HG02571 (cell line): ENCODE results near the gene CHPF2.

ENCODE experiments used
- ATAC-seq: cut with Tn5 transposase; IDR thresholded peaks from one replicate; pipeline ENCODE4 v1.9.1; 2021; ENCODE audit warnings: mild to moderate bottlenecking, moderate library complexity; ENCODE audit not compliant: unreplicated experiment

The CHPF2 gene

DNA sequence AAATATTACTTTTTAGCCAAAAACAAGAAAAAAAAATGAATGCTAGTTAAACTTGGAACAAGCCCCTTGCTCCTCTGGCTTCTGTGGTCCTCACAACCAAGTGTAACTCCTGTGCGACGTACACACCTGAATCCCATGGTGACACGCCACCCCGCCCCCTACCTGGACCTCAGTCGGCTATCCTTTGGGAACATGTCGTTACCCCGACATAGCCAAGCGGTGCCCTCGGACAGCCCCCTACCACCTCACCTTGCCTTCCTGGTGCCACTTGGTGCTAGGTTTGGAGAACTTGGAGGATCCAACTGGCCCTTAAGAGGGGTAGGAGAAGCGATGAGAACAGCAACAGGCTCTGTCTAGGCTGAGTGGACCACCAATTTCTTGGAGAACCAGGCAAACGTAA is 28.2 kb downstream of the CHPF2 start:
- no peak for ATAC-seq

DNA sequence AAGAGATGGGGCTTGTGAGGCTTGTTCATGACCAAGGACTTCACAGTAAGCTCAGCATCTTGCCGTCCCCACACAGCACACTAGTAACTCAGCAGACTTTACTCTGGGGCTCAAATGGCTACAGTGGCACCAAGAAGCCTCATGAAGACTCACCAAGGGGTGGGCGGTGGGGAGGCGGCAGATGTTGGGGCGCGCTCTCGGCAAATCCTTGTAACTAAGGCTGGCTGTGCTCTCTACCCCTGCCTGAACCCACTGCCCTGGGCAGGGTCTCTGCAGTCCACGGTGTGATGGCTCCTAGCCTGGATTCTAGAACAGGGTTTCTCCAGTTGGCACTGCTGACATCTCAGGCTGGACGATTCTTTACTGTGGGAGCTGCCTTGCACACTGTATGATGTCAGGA is 28.6 kb downstream of the CHPF2 start:
- no peak for ATAC-seq

DNA sequence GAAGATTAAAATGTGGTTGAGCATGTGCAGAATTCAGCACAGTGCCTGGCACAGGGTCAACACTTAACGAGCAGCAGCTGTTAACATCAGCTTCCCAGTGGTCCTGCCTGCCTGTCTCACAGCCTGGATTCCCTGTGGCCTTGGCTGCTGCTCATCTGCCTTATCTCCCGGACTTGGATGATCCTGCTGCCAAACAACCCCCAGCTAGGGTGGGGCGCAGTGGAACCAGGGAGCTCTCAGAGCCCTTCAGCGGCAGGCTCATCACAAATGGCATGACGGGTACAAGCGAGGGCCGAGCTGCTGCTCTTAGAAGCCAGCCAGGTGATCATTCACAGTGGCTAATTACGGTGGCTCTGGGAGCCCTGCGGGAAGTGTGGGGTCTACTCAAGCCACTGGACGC is 29.2 kb downstream of the CHPF2 start:
- no peak for ATAC-seq

DNA sequence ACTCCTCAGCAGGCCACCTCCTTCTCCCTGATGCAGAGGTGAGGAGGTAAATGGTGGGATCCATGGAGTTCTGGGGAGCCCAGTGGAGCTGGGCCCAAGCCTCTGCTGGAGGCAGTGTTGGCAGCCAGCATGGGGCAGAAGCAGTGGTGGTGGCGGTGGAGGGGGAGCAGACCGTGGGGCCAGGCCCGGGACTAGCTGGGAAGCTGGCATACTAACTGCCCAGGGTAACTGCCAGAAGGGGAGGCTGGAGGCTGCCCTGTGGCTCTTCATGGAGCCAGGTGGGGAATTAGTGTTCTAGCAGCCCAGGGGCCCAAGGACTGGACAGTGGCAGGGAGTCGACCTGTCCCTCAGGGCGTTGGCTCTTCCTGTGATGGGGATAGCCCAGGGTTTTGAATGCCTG is 32.3 kb downstream of the CHPF2 start:
- ATAC-seq: no peak

DNA sequence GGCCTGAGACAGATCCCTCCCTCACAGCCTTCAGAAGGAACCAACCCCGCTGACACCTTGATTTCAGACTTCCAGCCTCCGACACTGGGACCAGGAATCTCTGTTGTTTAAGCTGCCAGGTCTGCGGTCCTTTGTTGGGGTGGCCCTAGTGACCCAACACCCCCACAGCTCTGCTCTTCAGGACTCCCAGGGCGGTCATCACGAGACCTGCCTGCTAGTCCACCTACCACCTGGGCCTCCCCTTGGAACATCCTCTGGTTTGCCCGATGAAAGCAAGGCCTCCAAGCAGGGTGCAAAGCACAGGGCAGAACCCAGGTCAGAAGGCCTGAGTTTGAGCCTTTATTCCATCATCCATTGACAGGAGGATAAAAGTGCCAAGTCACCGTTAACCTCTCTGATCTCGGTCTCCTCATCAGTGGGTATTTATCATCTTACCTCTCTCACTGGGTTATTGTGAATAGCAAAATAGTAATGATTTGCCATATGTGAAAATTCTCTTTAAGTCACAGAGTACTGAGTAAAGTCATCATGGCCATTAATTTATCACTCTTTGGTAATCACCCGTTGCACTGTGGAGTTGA is 33.2 kb downstream of the CHPF2 start:
- no peak for ATAC-seq

DNA sequence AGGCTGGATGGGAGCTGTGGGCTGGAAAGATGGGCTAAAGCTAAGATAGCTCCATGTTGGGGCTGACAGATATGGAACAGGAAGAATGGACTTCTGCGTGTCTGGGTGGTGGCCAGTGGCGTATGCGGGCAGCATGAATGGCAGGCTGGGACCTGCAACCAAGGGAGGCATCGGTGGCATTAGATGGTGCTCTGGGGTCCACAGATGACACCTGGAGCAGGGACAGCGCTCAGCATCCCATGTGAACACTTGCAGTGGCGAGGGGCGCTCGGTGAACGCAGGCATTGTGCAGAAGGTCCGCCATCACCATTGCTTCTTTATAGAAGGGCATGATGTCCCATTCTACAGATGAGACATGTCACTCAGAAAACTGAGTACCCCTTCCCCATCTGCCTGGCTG is 37.2 kb downstream of the CHPF2 start:
- no peak for ATAC-seq

DNA sequence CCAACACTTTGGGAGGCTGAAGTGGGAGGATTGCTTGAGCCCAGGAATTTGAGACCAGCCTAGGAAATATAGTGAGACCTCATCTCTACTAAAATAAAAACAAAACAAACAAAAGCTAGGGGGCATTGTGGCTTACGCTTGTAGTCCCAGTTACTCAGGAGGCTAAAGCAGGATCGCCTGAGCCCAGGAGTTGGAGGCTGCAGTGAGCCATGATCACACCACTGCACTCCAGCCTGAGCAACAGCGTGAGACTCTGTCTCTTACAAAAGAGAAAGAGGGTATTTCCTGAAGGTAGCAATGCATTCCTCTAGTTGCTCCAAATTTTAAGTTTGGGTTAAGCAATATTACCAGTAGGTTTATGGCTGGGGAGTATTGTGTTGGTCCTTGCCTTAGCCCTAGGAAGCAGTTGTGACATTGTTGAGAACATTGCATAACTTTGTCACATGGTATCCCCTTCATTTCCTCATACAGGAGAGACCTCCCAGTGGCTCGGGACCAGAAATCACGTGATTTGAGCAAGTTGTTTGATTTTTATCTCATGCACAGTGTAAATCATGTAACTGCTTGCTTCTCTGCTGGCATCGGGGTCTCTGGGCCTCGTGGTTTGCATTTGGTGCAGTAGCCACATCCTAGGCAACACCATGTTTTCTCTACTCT is 39.5 kb downstream of the CHPF2 start:
- ATAC-seq: no peak

DNA sequence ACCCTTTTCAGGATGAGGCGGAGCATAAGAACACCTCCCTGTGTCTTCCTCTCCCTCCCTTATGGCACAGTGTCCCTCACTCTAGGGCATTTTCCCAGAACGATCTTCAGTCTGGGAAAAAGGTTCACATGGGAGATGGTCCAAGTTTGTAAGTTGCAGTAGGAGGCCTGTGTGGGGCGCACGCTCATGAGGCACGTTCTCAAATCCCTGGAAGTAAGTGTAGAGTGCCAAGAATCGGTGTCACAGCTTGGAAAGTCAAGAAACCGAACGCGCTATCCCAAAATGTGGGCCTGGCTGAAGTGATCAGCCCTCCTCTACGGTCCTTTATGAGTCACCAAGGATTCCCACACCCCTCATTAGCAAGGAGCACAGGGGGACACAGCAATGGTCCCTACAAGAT is 40.1 kb downstream of the CHPF2 start:
- no peak for ATAC-seq

DNA sequence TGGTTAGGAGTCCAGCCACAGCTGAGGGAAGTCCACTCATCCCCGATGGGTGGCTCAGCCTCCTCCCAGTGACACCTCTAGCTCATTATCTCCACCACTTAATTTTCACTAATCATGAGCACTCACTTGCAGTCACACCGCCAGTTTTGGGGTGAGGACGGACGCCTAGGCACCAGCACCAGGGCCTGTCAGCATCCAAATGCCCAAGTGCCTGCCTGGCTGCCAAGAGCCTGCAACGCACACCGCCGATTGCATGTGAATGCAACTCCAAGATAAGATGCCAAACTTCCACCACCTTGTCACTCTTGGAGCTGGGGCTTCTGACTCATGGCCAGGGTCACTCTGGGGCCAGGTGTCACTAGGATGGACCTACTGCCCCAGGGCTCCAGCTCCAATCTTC is 40.6 kb downstream of the CHPF2 start:
- no peak for ATAC-seq

DNA sequence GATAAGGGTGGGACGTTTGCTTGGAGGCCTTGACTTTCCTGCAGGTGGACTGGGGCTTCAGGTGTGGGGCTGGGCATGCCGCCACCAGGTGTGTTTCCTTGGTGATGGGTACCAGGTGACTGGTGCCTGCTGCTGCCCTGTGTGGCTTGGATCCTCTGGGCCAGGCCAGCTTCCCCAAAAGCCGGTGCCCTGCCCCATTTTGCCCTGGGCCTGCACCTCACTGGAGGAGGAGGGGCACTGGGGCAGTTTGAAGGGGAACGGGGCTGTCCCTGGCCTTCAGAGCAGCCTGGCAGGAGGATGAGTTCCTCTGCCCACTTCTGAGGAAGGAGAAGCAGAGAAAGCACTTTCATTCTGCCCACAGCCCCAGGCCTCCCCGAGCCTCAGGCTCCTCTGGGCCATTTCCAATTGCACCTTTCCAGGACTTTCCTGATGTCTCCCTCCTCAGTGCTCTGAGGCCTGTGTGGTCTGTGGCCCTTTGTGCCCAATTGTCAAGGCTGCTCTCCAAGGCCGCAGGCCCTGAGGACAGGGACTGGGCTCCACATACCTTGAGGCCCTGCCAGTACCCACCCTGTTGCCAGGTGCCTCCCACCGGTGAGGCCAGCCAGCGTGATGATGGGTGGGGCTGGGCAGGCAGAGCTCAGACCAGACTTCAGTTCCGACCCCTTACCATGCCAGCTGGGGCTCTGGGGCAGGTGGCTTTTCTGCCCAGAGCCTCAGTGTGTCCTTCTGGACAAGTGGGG is 41.5 kb downstream of the CHPF2 start:
- ATAC-seq: no peak

DNA sequence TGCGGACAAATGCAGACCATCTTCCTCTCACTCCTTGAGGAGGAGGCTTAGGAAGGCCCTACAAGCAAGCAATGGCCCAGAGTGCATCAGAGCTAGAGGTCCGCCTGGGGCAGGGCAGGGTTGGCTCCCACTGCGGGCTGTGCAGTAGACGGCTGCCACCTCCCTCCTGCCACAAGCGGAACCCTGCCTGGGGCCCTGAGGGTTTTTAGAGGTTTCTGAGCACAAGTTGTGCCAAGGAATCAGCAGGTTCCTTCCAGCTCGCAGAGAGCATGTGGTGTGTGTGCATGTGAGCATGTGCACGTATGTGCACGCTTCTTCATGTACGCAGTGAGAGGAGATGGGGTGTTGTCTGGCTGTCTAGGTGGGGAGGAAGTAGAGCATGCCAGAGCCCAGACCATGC is 42.1 kb downstream of the CHPF2 start:
- ATAC-seq: no peak

DNA sequence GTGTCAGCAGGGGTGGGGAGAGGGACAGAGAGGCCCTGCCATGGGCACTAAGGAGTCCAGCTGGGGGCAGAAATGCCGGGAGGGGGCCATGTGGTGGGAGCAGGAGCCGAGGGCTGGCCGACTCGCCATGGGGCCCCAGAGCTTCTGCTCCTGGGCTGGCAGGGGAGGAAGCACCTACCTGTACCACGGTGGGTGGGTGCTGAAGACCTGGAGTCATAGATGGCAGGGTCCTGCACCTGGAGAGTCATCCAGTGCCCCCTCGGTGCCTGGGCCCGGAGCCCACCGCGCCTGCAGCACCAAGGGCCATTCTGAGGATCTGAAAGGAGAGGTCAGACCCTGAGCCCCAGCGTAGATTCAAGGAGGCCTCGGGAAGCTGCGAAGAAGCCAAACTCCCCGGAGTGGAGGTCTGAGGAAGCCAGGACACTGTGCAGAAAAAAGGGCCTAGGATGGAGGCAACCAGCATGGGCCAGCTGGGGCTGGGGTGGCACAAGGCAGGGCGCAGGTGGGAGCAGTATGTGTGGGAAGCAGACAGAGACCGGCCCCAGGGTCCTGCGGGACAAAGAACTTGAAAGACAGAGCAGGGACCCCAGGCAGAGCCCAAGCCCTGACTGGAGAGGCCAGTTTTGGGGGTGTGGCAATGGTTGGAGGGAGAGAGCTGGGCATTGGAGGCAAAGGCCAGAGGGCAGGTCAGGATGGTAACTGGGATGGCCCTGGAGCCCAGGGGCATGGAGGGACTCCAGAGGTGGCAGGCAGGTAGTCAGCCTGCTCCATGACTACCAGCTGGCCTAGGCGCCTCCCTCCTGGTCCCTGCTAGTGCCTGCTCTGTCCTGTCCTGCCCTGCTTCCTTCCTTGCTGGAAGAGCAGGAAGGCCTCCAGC is 42.9 kb downstream of the CHPF2 start:
- no peak for ATAC-seq

DNA sequence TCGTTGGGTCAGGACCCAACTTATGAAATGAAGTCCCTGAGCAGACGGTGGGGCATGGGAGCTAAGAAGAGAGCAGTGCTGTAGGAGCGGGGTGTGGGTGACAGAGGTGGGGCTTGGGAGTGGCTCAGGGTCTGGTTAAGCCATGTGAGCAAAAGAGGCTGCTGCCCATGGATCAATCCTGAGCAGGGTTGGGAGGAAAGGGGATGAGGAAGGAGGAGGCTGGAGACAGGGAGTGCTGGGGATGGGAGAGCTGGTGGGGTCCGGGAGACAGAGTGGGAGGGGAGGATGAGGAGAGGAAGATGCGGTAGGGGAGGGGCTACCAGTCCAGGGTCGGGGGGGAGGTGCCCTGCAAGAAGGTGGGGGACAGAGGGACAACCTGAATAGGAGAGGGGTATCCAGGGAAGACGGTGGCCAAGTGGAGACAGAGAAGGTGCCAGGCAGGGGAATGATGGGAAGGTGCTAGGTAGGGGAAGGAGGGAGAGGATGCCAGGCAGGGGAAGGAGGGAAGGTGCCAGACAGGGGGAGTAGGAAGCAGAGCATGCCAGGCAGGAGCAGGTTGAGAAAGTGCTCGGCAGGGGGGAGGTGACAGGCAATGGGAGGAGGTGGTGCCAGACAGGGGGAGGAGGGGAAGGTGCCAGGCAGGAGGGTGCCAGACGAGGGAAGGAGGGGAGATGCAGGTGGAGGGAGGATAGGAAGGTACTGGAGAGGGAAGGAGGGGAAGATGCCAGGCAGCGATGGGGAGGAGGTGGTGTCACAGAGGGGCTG is 43.7 kb downstream of the CHPF2 start:
- ATAC-seq: no peak

DNA sequence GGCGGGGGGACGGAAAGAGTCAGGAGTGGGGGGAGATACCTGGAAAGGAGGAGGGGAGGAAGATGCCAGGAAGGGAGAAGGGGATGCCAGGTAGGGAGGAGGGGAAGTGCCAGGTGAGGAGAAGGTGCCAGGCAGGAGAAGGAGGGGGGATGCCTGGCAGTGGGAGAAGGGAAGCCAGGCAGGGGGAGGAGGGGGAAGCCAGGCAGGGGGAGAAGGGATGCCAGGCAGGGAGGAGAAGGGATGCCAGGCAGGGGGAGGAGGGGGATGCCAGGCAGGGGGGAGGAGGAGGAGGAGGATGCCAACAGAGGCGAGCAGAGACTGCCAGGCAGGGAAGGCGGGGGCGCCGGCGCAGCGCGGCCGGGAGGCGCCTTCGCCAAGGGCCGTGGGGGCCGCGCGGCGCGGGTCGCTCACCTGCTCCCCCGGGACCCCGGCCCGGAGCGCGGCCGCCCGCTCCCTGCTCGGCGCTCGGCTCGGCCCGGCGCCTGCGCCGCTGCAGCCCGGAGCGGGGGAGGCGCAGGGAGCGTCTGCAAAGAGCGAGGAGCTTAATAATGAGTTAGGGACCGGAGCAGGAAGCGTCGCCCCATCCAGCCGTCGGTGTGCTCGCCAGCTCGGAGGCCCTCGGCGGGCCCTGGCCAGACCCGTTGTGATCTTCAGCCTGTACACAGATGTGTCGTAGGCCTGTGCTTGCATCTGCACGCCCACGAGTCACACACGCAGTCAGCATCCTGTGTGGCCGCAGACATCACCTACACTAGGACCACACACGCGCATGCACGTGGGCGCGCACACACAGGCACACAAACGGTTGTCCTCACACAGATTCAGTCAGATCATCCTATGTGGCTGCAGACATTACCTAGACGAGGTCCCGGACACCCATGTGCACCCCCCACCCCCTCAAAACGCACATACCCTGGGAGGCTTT is 44.6 kb downstream of the CHPF2 start:
- no peak for ATAC-seq

DNA sequence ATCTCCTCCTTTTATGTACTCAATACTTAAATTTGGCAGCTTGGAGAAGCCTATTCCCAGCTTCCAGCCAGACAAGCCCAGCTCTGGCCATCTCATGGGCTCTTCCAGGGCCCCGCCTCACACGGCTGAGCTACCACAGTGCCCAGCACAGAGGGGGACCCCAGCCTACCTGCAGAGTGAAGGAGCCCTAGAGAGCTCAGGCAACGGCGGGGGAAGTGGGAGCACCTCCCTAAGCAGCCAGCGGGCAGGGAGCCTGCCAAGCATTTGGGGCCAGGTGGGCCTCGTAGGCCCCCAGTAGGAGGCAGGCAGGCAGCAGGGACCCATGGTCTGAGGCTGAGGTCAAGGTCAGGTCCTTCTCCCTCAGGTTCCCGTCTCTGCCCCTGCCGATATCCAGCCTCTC is 45.3 kb downstream of the CHPF2 start:
- ATAC-seq: no peak

DNA sequence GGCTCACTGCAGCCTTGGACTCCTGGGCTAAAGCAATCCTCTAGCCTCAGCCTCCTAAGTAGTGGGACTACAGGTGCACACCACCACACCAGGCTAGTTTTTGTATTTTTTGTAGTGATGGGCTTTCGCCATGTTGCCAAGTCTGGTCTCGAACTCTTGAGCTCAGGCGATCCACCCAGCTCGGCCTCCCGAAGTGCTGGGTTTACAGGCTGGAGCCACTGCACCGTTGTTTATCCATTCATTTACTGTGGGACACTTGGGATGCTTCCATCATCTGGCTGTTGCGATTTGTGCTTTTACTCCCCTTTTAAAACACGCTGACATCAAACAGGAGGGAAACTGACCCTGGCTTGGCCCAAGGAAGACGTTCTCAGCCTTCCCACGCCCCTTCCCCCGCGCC is 46.7 kb downstream of the CHPF2 start:
- ATAC-seq: no peak

DNA sequence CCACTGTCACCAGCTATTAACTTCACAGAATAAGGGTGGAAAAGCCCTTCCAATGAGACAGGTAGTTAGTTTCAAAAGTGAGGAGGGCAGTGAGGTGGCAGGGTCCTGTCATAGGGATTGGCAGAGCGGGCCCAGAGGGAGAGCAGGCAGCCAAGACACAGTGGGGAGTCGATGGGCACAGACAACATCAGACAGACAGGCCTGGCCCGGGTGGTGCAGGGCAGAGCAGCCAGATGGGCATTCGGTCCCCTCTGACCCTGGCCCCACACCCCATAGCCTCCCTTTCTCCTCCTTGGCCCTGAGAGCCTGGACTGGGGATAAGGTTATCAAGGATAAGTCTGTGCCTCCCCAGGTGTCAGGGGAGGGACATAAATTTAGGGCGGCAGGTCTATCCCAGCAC is 47.6 kb downstream of the CHPF2 start:
- no peak for ATAC-seq

DNA sequence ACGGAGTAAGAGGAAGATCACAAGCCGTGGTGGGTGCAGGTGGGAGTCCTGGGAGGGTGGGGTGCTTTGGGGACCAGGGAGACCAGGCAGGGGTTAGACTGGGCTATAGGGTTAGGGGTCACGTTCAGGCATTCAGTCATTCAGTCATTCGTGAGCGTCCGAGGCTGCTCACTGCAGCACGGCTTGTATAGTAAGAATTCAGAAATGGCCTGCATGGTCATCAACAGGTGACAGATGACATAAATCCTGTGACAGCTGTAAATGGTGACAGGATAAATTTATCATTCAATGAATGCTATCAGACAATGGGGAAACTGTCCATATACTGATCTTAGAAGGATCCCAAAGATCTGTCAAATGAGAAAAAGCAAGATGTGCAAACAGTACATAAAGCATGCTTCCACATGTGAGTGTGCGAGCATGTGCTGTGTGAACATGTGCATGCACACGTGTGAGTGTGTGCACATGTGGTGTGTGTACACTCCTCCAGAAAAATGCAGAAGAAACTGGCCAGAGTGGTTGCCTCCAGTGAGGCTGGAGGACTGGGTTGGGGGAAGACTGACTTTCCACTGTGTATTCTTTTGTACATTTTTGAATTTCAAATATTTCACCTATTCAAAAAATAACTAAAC is 48.2 kb downstream of the CHPF2 start:
- ATAC-seq: no peak

DNA sequence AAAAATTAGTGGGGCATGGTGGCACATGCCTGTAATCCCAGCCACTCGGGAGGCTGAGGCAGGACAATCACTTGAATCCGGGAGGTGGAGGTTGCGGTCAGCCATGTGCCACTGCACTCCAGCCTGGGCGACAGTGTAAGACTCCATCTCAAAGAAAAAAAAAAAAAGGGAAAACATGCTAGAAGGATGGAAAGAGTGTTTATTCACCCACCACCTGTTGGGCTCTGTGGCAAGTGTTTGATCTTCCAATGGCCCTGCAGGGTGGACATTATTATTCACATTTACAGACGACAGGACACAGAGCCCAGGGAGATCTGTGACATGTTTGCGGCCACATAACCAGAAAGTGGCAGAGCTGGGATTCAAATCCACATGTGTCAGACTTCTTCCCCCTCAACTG is 49.4 kb downstream of the CHPF2 start:
- ATAC-seq: no peak
